Naive thymus-derived CD8-positive, alpha-beta T cell (primary cell): ENCODE measurements around the gene UGT1A6. TPM values are rescaled to one million over a fixed set of nuclear protein-coding genes. Genes with fewer than 3 reads are reported as not detected.

Source experiments
- ATAC-seq, 2 donors: fragments of 150-1000 bp; cut with Tn5 transposase in 1 of 2; sonication (Bioruptor Pico), chemical (Tn5 transposase) in 1 of 2; 1 replicate in 1 of 2; 2 replicates in 1 of 2; pipeline ENCODE4 v1.10.0; 2021; ENCODE audit warnings: mild to moderate bottlenecking in 2 of 2, moderate library complexity in 2 of 2
- POLR2A ChIA-PET: fragments of 350-600 bp; sonication (Branson Sonifier 250); formaldehyde crosslinking; loops from one replicate; lab custom pipeline; 2021; ENCODE audit warnings: antibody characterized with exemption; lab: Charles Lee
- DNase-seq, 10 donors: peaks; one replicate each; pipeline versions ENCODE4 v3.0.0 to v3.0.0-alpha.2; 2020 to 2022
- H3K27ac Mint-ChIP-seq, 10 donors: one replicate each; pipeline ENCODE4 v1.8.0; 2020 to 2022; ENCODE audit warnings: mild to moderate bottlenecking in 10 of 10, mixed read lengths in 10 of 10, moderate library complexity in 4 of 10, inconsistent platforms in 1 of 10
- H3K27me3 Mint-ChIP-seq, 5 donors: one replicate each; pipeline ENCODE4 v1.8.0; 2021 to 2022; ENCODE audit warnings: mixed read lengths in 5 of 5
- H3K36me3 Mint-ChIP-seq, 3 donors: one replicate each; pipeline ENCODE4 v1.8.0; 2020 to 2022; ENCODE audit warnings: mixed read lengths in 3 of 3, mild to moderate bottlenecking in 2 of 3, inconsistent platforms in 1 of 3
- H3K4me1 Mint-ChIP-seq, 4 donors: one replicate each; pipeline ENCODE4 v1.8.0; 2021 to 2022; ENCODE audit warnings: mixed read lengths in 4 of 4
- H3K4me3 Mint-ChIP-seq, 10 donors: one replicate each; pipeline ENCODE4 v1.8.0; 2020 to 2022; ENCODE audit warnings: mild to moderate bottlenecking in 10 of 10, mixed read lengths in 10 of 10, moderate library complexity in 6 of 10, inconsistent platforms in 1 of 10
- H3K9me3 Mint-ChIP-seq, 9 donors: one replicate each; pipeline ENCODE4 v1.8.0; 2020 to 2022; ENCODE audit warnings: mixed read lengths in 9 of 9, mild to moderate bottlenecking in 3 of 9, inconsistent platforms in 1 of 9, moderate library complexity in 1 of 9
- polyA plus RNA-seq, 3 donors: library from polyadenylated mRNA; unstranded; fragments of 300-500 nt; fragmentation: Illumina TruSeq; gene quantifications; one replicate each; pipeline ENCODE4 v1.2.3, GENCODE V29; 2021
- total RNA-seq, 8 experiments: library from RNA in 2 of 8; stranded (reverse) in 2 of 8; gene quantifications; one replicate each; pipeline ENCODE4 v1.2.3 and lab custom pipeline; 2021 to 2026

UGT1A6 gene
- total and polyA plus RNA-seq, 5 experiments from 2014 or later: not detected

DNA sequence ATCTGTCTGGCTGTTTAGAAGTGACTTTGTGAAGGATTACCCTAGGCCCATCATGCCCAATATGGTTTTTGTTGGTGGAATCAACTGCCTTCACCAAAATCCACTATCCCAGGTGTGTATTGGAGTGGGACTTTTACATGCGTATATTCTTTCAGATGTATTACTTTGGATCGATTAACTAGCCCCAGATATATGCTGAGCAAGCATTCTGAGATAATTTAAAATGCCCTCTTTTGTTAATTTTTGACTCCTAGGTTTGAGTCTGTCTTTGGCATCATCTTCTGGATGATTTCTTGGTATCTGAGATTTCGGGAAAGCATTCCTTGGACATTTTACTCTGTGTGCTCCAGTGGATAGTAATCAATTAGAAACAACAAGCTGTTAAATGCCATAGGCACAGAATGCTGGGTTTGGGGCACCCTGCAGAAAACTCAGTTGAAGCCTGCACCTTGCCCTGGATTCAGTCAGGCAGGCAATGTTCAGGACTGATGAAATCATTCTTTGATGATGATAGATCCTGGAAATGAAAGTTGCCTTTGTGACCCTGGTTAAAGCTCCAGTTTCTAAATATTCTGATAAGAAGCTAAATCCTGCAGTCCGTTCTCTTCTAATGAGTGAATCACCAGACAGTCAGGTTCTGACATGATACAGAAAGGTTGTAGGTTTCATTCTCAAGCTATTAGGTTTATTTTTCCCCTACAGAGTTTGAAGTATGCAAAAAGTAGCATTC, 68.5 kb downstream of the UGT1A6 start:
- Mint-ChIP-seq H3K36me3 (no peaks in the 10 kb centered on the region), H3K4me3 (no peak overlapping the region), H3K27me3 (peaks cover 8 to 31% (median 19%) of the 10 kb centered on the region in 5 donors), H3K4me1 (peaks cover 0 to 2% (median 0%) of the 10 kb centered on the region in 4 donors), H3K27ac (no peak overlapping the region), H3K9me3 (no peaks in the 10 kb centered on the region)
- POLR2A ChIA-PET: no interaction called here
- ATAC-seq (no peak), DNase-seq (no peak)

DNA sequence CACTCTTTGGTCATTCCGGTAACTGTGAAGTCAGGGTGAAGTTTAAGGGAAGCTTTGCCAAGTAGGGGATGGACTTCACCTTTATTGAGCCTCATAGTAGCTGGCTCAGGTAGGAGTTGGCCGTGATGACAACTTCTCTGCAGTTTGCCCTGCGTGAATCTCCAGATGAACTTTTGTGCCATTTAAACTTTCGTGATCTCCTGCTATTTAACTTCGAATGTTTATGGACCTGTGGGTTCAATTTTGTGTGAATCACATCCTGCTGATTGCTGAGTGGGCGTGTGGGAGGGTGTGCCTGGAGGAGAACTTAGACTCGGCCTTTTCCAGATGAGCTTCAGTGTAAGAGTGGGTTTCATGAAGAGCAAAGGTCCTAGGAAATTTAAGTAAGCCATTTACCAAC, 71.6 kb downstream of the UGT1A6 start:
- H3K27me3 Mint-ChIP-seq: peaks cover 11 to 43% (median 25%) of the 10 kb centered on the region in 5 donors
- H3K36me3 Mint-ChIP-seq: no peaks in the 10 kb centered on the region
- DNase-seq (no peak), ATAC-seq (no peak)
- H3K4me3 Mint-ChIP-seq: no peak overlapping the region
- no peaks in the 10 kb centered on the region for H3K4me1 Mint-ChIP-seq
- no peak overlapping the region for H3K27ac Mint-ChIP-seq
- no peaks in the 10 kb centered on the region for H3K9me3 Mint-ChIP-seq
- POLR2A ChIA-PET: no interaction called here

DNA sequence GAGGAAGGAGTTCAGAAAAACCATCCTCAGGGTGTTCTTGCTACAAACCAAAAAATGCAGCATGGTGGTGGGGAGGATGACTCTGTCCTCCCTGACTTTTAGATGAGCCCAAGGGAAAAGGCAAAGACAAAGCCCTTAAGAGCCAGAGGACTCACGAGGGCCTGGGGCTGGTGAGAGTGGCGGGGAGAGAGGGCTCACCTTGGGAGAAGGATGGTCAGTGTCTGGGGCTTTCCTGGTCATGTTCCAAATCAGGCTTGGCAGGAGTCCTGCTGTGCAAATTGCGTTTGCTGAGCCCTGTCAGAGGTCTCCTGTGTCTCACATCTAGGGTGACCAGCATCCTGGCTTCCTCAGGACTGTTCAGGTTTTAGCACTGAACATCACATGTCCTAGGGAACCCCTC, 72.1 kb downstream of the UGT1A6 start:
- Mint-ChIP-seq H3K4me3 (no peak overlapping the region), H3K36me3 (no peaks in the 10 kb centered on the region), H3K9me3 (no peaks in the 10 kb centered on the region), H3K27me3 (peaks cover 12 to 48% (median 27%) of the 10 kb centered on the region in 5 donors), H3K27ac (no peak overlapping the region), H3K4me1 (no peaks in the 10 kb centered on the region)
- POLR2A ChIA-PET: no interaction called here
- ATAC-seq (no peak), DNase-seq (no peak)

DNA sequence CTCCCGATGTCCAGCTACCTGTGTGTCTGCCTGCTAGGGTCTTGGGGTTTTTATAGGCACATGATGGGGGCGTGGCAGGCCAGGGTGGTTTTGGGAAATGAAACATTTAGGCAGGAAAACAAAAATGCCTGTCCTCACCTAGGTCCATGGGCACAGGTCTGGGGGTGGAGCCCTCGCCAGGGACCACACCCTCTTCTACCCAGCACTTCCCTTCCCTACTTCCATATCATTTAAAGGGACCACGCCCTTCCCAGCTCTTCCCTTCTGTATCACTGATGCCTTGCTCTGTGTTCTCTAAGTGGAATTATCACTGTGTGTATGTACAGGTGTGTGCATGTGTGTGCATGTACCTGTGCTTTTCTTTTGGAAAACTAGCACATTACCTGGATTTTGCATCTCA, 73.7 kb downstream of the UGT1A6 start:
- H3K27ac Mint-ChIP-seq: no peak overlapping the region
- peaks cover 12 to 48% (median 27%) of the 10 kb centered on the region in 5 donors for H3K27me3 Mint-ChIP-seq
- H3K4me3 Mint-ChIP-seq: no peak overlapping the region
- no peak for DNase-seq
- POLR2A ChIA-PET: no interaction called here
- H3K36me3 Mint-ChIP-seq: no peaks in the 10 kb centered on the region
- ATAC-seq: no peak
- no peaks in the 10 kb centered on the region for H3K4me1 Mint-ChIP-seq
- H3K9me3 Mint-ChIP-seq: no peaks in the 10 kb centered on the region

DNA sequence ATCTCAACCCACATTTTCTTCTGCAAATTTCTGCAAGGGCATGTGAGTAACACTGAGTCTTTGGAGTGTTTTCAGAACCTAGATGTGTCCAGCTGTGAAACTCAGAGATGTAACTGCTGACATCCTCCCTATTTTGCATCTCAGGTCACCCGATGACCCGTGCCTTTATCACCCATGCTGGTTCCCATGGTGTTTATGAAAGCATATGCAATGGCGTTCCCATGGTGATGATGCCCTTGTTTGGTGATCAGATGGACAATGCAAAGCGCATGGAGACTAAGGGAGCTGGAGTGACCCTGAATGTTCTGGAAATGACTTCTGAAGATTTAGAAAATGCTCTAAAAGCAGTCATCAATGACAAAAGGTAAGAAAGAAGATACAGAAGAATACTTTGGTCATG, 75.4 kb downstream of the UGT1A6 start:
- Mint-ChIP-seq H3K9me3 (no peaks in the 10 kb centered on the region), H3K4me1 (no peaks in the 10 kb centered on the region), H3K27me3 (peaks cover 12 to 46% (median 27%) of the 10 kb centered on the region in 5 donors), H3K36me3 (no peaks in the 10 kb centered on the region), H3K4me3 (no peak overlapping the region), H3K27ac (no peak overlapping the region)
- ATAC-seq: no peak
- no peak for DNase-seq
- POLR2A ChIA-PET: no interaction called here

DNA sequence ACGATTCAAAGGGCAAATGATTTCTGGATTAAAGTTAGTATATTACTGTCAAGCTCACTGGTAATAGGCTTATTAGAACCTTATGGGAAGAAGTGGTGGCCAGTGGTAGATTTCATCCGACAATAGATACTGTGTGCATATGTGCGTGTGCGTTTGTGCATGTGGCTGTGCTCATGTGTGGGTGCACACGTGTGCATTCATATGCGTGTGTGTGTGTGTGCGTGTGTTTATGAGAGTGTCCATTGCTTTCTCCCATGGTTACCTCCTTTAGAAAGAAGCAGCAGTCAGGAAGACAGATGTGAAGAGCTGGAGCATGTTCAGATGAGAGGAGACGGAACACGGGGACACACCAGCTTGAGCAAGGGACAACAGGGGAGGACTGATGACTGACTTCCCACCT, 76.6 kb downstream of the UGT1A6 start:
- DNase-seq (no peak), ATAC-seq (no peak)
- no peak overlapping the region for H3K4me3 Mint-ChIP-seq
- no peaks in the 10 kb centered on the region for H3K4me1 Mint-ChIP-seq
- H3K27me3 Mint-ChIP-seq: peaks cover 10 to 34% (median 22%) of the 10 kb centered on the region in 5 donors
- no peak overlapping the region for H3K27ac Mint-ChIP-seq
- no peaks in the 10 kb centered on the region for H3K36me3 Mint-ChIP-seq
- POLR2A ChIA-PET: no interaction called here
- peaks cover 0 to 2% (median 0%) of the 10 kb centered on the region in 9 donors for H3K9me3 Mint-ChIP-seq

DNA sequence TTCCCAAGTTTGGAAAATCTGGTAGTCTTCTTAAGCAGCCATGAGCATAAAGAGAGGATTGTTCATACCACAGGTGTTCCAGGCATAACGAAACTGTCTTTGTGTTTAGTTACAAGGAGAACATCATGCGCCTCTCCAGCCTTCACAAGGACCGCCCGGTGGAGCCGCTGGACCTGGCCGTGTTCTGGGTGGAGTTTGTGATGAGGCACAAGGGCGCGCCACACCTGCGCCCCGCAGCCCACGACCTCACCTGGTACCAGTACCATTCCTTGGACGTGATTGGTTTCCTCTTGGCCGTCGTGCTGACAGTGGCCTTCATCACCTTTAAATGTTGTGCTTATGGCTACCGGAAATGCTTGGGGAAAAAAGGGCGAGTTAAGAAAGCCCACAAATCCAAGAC, 79.5 kb downstream of the UGT1A6 start:
- no peak for ATAC-seq
- no peak overlapping the region for H3K4me3 Mint-ChIP-seq
- POLR2A ChIA-PET: no interaction called here

DNA sequence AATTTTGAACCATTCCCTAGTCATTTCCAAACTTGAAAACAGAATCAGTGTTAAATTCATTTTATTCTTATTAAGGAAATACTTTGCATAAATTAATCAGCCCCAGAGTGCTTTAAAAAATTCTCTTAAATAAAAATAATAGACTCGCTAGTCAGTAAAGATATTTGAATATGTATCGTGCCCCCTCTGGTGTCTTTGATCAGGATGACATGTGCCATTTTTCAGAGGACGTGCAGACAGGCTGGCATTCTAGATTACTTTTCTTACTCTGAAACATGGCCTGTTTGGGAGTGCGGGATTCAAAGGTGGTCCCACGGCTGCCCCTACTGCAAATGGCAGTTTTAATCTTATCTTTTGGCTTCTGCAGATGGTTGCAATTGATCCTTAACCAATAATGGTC, 79.9 kb downstream of the UGT1A6 start:
- Mint-ChIP-seq H3K36me3 (peaks cover 0 to 17% (median 3%) of the 10 kb centered on the region in 3 donors), H3K4me3 (no peak overlapping the region), H3K9me3 (peaks cover 0 to 22% (median 10%) of the 10 kb centered on the region in 9 donors), H3K27me3 (peaks cover 10 to 29% (median 12%) of the 10 kb centered on the region in 5 donors), H3K27ac (no peak overlapping the region), H3K4me1 (peaks cover 0 to 2% (median 0%) of the 10 kb centered on the region in 4 donors)
- POLR2A ChIA-PET: no interaction called here
- no peak for DNase-seq
- ATAC-seq: no peak

More for the DNA sequence above, 79.5 kb downstream of the UGT1A6 start:
- Mint-ChIP-seq H3K36me3 (peaks cover 0 to 16% (median 3%) of the 10 kb centered on the region in 3 donors), H3K4me1 (peaks cover 0 to 2% (median 0%) of the 10 kb centered on the region in 4 donors), H3K27me3 (peaks cover 7 to 28% (median 12%) of the 10 kb centered on the region in 5 donors), H3K27ac (no peak overlapping the region), H3K9me3 (peaks cover 0 to 22% (median 10%) of the 10 kb centered on the region in 9 donors)
- DNase-seq: no peak

DNA sequence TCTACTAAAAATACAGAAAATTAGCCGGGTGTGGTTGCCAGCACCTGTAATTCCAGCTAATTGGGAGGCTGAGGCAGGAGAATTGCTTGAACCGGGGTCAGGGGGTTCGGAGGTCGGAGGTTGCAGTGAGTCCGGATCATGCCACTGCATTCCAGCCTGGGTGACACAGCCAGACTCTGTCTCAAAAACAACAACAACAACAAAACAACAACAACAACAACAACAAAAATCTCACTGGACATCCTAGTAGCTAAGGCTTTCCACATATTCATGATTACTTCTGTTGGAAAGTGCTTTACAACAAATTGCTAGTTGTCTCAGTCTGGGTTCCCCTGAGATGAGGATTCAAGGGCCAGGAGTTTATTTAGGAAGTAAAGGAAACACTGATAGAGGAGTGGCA, 81.2 kb downstream of the UGT1A6 start:
- H3K4me3 Mint-ChIP-seq: no peak overlapping the region
- no peak for ATAC-seq
- no peak for DNase-seq
- H3K36me3 Mint-ChIP-seq: peaks cover 0 to 17% (median 3%) of the 10 kb centered on the region in 3 donors
- H3K9me3 Mint-ChIP-seq: peaks cover 0 to 27% (median 10%) of the 10 kb centered on the region in 9 donors
- no peak overlapping the region for H3K27ac Mint-ChIP-seq
- POLR2A ChIA-PET: no interaction called here
- peaks cover 12 to 37% (median 14%) of the 10 kb centered on the region in 5 donors for H3K27me3 Mint-ChIP-seq
- peaks cover 0 to 2% (median 0%) of the 10 kb centered on the region in 4 donors for H3K4me1 Mint-ChIP-seq

DNA sequence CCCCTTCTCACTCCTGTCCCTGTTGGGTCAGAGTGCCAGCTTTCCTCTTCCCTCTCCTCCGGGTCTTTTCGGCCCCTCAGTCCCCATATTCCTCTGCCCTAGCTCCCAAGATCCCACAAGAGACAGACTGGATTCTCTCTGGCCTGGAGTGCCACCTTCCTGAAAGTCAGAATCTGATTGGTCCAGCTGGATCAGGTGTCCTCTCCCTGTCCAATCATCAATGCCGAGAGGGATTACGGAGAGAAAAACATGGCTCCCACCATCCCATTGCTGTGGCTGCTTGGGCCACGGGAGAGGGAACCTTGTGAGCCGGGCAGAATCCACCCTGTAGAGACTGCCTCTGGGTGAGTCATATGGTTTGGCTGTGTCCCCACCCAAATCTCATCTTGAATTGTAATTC, 82.7 kb downstream of the UGT1A6 start:
- Mint-ChIP-seq H3K27me3 (peaks cover 7 to 40% (median 17%) of the 10 kb centered on the region in 5 donors), H3K27ac (peak overlapping the region in 1 of 10 donors; percentile 31)
- POLR2A ChIA-PET: no interaction called here

DNA sequence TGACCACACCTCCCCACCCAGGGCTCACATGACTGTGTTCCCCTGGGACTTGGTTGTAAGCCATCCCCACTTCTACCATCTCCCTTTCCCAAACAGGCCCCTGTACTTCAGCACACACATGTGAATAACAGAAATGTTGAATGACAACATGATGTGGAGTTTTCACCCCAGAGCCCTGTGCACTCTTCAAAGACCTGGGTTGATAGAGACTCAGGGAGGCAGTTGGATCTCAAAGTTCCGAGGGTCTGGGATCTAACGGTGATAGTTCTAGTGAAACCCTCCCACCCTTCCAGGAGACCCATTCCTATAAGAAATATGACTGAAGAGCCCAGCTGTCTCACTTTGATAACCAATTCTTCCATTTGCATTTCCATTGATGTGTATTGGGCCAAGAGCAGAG, 85.3 kb downstream of the UGT1A6 start, which contains the start of gene MROH2A:
TSS of gene MROH2A (plus strand) at position 301 of the 400 bp plus-strand sequence. CDS start 1,029 bp downstream, outside the sequence.
- peaks cover 0 to 2% (median 0%) of the 10 kb centered on the region in 4 donors for H3K4me1 Mint-ChIP-seq
- POLR2A ChIA-PET: no interaction called here
- H3K4me3 Mint-ChIP-seq: no peak within 1 kb of the TSS
- no peak within 1 kb of the TSS for H3K27ac Mint-ChIP-seq
- ATAC-seq (no peak), DNase-seq (no peak)
- H3K36me3 Mint-ChIP-seq: peaks cover 0 to 17% (median 3%) of the 10 kb centered on the region in 3 donors
- H3K27me3 Mint-ChIP-seq: peaks cover 11 to 44% (median 21%) of the 10 kb centered on the region in 5 donors
- peaks cover 3 to 34% (median 15%) of the 10 kb centered on the region in 9 donors for H3K9me3 Mint-ChIP-seq

More for the DNA sequence above, 82.7 kb downstream of the UGT1A6 start:
- peaks cover 0 to 30% (median 12%) of the 10 kb centered on the region in 9 donors for H3K9me3 Mint-ChIP-seq
- H3K4me1 Mint-ChIP-seq: peaks cover 0 to 2% (median 0%) of the 10 kb centered on the region in 4 donors
- DNase-seq (no peak), ATAC-seq (no peak)
- H3K4me3 Mint-ChIP-seq: no peak overlapping the region
- peaks cover 0 to 17% (median 3%) of the 10 kb centered on the region in 3 donors for H3K36me3 Mint-ChIP-seq

DNA sequence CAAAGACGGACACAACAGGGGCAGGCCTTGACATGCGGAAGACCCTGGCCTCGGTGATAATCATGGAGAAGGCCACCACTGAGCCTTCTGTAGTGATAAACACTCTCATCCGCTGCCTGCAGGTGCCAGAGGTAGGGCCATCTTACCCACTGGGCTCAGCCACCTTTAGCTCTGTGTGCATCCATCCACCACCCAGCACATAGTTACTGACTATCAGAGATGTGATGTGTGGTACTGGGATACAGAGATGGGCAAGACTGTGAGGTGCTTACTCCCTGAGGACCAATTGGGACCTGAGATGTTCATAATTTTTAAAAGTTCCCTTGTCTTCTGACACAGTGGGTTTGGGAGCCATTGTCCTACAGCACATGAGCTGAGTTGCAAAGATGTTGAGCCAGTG, 87.0 kb downstream of the UGT1A6 start:
- Mint-ChIP-seq H3K9me3 (peaks cover 3 to 34% (median 15%) of the 10 kb centered on the region in 9 donors), H3K27me3 (peaks cover 18 to 46% (median 27%) of the 10 kb centered on the region in 5 donors), H3K4me1 (peaks cover 0 to 2% (median 0%) of the 10 kb centered on the region in 4 donors), H3K27ac (no peak overlapping the region), H3K36me3 (peaks cover 0 to 17% (median 3%) of the 10 kb centered on the region in 3 donors), H3K4me3 (no peak overlapping the region)
- ATAC-seq (no peak), DNase-seq (no peak)
- POLR2A ChIA-PET: no interaction called here

DNA sequence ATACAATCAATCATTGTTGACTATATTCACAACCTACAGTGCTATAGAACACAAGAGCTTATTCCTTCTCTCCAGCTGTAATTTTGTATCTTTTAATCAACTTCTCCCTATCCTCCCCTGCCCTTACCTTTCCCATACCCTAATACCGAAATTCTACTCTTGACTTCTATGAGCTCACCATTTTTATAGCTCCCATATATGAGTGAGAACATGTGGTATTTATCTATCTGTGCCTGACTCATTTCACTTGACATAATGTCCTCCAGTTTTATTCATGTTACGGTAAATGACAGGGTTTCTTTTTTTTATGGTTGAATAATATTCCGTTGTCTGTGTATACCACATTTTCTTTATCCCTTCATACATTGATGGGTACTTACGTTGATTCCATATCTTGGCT, 88.1 kb downstream of the UGT1A6 start:
- H3K4me1 Mint-ChIP-seq: no peaks in the 10 kb centered on the region
- no peak overlapping the region for H3K4me3 Mint-ChIP-seq
- no peak for ATAC-seq
- peak overlapping the region in 1 of 10 donors; percentile 53 for H3K27ac Mint-ChIP-seq
- POLR2A ChIA-PET: no interaction called here
- peaks cover 0 to 17% (median 0%) of the 10 kb centered on the region in 3 donors for H3K36me3 Mint-ChIP-seq
- DNase-seq: no peak
- peaks cover 16 to 42% (median 22%) of the 10 kb centered on the region in 5 donors for H3K27me3 Mint-ChIP-seq
- H3K9me3 Mint-ChIP-seq: peaks cover 3 to 25% (median 15%) of the 10 kb centered on the region in 9 donors
